Skeletal muscle tissue (tissue), 4 donors: ENCODE data around the gene ARHGAP26. TPM values are rescaled to one million over a fixed set of nuclear protein-coding genes. Genes with fewer than 3 reads are reported as not detected.

Experiments used
- H3K27ac ChIP-seq: one replicate; pipeline ENCODE4 v1.7.0; 2013; ENCODE audit warnings: mild to moderate bottlenecking, low read depth, low read length, inconsistent platforms
- H3K27me3 ChIP-seq, 3 donors: one replicate each; pipeline ENCODE4 v1.7.0; 2013; ENCODE audit warnings: low read length in 3 of 3; ENCODE audit not compliant: control insufficient read depth in 3 of 3, insufficient read depth in 3 of 3
- H3K36me3 ChIP-seq, 3 donors: one replicate each; pipeline ENCODE4 v1.7.0; 2013; ENCODE audit warnings: low read length in 3 of 3; ENCODE audit not compliant: control insufficient read depth in 3 of 3, insufficient read depth in 3 of 3
- H3K4me1 ChIP-seq, 3 donors: one replicate each; pipeline ENCODE4 v1.7.0; 2013; ENCODE audit warnings: low read length in 3 of 3, mild to moderate bottlenecking in 3 of 3; ENCODE audit not compliant: control insufficient read depth in 3 of 3, insufficient read depth in 3 of 3
- H3K4me3 ChIP-seq, 3 donors: one replicate each; pipeline ENCODE4 v1.7.0; 2013; ENCODE audit warnings: low read length in 3 of 3
- H3K9ac ChIP-seq, 3 donors: one replicate each; pipeline ENCODE4 v1.7.0; 2013; ENCODE audit warnings: low read length in 3 of 3, mild to moderate bottlenecking in 3 of 3, moderate library complexity in 2 of 3, low read depth in 1 of 3
- H3K9me3 ChIP-seq, 3 donors: one replicate each; pipeline ENCODE4 v1.7.0; 2013; ENCODE audit warnings: low read length in 3 of 3; ENCODE audit not compliant: control insufficient read depth in 3 of 3
- total RNA-seq: library from RNA; depleted of rRNA; stranded (reverse); fragments of >200 nt; gene quantifications from one replicate; pipeline ENCODE4 v1.2.3, GENCODE V29; 2014
- donor health status: Osteomylitis.

The ARHGAP26 gene
- total RNA-seq, 1 donor from 2014 or later = 28.7 TPM

- Histone ChIP-seq H3K27me3 (no peaks in the 10 kb centered on the region), H3K9me3 (no peaks in the 10 kb centered on the region), H3K27ac (peak overlapping the region; percentile 51), H3K36me3 (no peaks in the 10 kb centered on the region), H3K9ac (peak overlapping the region in 2 of 3 donors; percentile 37 to 55), H3K4me1 (peaks cover 42 to 49% (median 46%) of the 10 kb centered on the region in 3 donors), H3K4me3 (peak overlapping the region in 1 of 3 donors; percentile 4)
Measured at GRCh38 chr5:142845402-142845921, 75.3 kb downstream of the ARHGAP26 start.

- no peak overlapping the region for H3K4me3 ChIP-seq
- H3K27ac ChIP-seq = peak overlapping the region; percentile 51
- no peaks in the 10 kb centered on the region for H3K9me3 ChIP-seq
- H3K36me3 ChIP-seq = no peaks in the 10 kb centered on the region
- no peaks in the 10 kb centered on the region for H3K27me3 ChIP-seq
- peaks cover 42 to 47% (median 44%) of the 10 kb centered on the region in 3 donors for H3K4me1 ChIP-seq
- no peak overlapping the region for H3K9ac ChIP-seq
Measured at GRCh38 chr5:142845954-142846398, 75.8 kb downstream of the ARHGAP26 start.

GRCh38 chr5:142846406-142846805 is 76.2 kb downstream of the ARHGAP26 start:
- H3K27ac ChIP-seq = peak overlapping the region; percentile 51
- no peak overlapping the region for H3K9ac ChIP-seq
- H3K9me3 ChIP-seq = no peaks in the 10 kb centered on the region
- no peak overlapping the region for H3K4me3 ChIP-seq
- no peaks in the 10 kb centered on the region for H3K27me3 ChIP-seq
- H3K4me1 ChIP-seq = peaks cover 38 to 43% (median 41%) of the 10 kb centered on the region in 3 donors
- no peaks in the 10 kb centered on the region for H3K36me3 ChIP-seq

GRCh38 chr5:142847898-142848790 is 78.0 kb downstream of the ARHGAP26 start:
- no peaks in the 10 kb centered on the region for H3K9me3 ChIP-seq
- no peak overlapping the region for H3K27ac ChIP-seq
- no peak overlapping the region for H3K4me3 ChIP-seq
- peaks cover 29 to 37% (median 33%) of the 10 kb centered on the region in 3 donors for H3K4me1 ChIP-seq
- no peak overlapping the region for H3K9ac ChIP-seq
- H3K36me3 ChIP-seq = no peaks in the 10 kb centered on the region
- H3K27me3 ChIP-seq = no peaks in the 10 kb centered on the region

GRCh38 chr5:142849466-142849865 is 79.3 kb downstream of the ARHGAP26 start:
- Histone ChIP-seq H3K4me1 (peaks cover 23 to 31% (median 27%) of the 10 kb centered on the region in 3 donors), H3K27me3 (no peaks in the 10 kb centered on the region), H3K9me3 (no peaks in the 10 kb centered on the region), H3K9ac (no peak overlapping the region), H3K27ac (no peak overlapping the region), H3K4me3 (no peak overlapping the region), H3K36me3 (no peaks in the 10 kb centered on the region)

DNA sequence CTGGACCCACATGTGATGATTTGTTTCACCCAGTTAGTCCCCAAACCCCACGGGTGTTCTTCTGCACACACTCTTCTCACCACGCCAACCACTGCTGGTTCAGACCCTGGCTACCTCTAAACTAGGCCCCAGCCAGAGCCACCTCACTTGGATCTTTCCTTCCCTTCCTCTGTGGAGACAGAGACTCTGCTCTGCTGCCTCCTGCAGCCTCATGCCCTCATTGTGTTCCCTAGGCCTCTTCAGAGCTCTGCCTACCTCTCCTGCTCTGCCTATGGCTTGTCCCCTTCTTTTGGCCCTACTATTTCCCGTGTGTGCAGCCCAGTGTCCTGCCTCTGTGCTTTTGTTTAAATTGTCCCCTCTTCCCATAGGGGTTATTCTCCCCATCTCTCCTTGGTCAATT is 79.7 kb downstream of the ARHGAP26 start:
- no peaks in the 10 kb centered on the region for H3K36me3 ChIP-seq
- H3K4me3 ChIP-seq = no peak overlapping the region
- H3K9me3 ChIP-seq = no peaks in the 10 kb centered on the region
- H3K27ac ChIP-seq = no peak overlapping the region
- H3K4me1 ChIP-seq = peaks cover 21 to 29% (median 23%) of the 10 kb centered on the region in 3 donors
- no peak overlapping the region for H3K9ac ChIP-seq
- H3K27me3 ChIP-seq = no peaks in the 10 kb centered on the region

- Histone ChIP-seq H3K27ac (no peak overlapping the region), H3K27me3 (no peaks in the 10 kb centered on the region), H3K4me1 (peaks cover 3 to 11% (median 4%) of the 10 kb centered on the region in 3 donors), H3K36me3 (no peaks in the 10 kb centered on the region), H3K9me3 (no peaks in the 10 kb centered on the region), H3K9ac (no peak overlapping the region), H3K4me3 (no peak overlapping the region)
Measured at GRCh38 chr5:142851731-142852130, 81.6 kb downstream of the ARHGAP26 start.

GRCh38 chr5:142852416-142853198 is 82.4 kb downstream of the ARHGAP26 start:
- no peaks in the 10 kb centered on the region for H3K27me3 ChIP-seq
- peaks cover 0 to 8% (median 2%) of the 10 kb centered on the region in 3 donors for H3K4me1 ChIP-seq
- H3K4me3 ChIP-seq = no peak overlapping the region
- H3K36me3 ChIP-seq = no peaks in the 10 kb centered on the region
- no peak overlapping the region for H3K27ac ChIP-seq
- H3K9me3 ChIP-seq = no peaks in the 10 kb centered on the region
- H3K9ac ChIP-seq = no peak overlapping the region

- H3K9ac ChIP-seq = no peak overlapping the region
- H3K36me3 ChIP-seq = no peaks in the 10 kb centered on the region
- no peaks in the 10 kb centered on the region for H3K9me3 ChIP-seq
- no peak overlapping the region for H3K27ac ChIP-seq
- no peaks in the 10 kb centered on the region for H3K27me3 ChIP-seq
- peaks cover 0 to 8% (median 2%) of the 10 kb centered on the region in 3 donors for H3K4me1 ChIP-seq
- H3K4me3 ChIP-seq = no peak overlapping the region
Measured at GRCh38 chr5:142853682-142854081, 83.5 kb downstream of the ARHGAP26 start.
